IMR-90 (cell line): ENCODE measurements around the gene GALNT17. TPM values are rescaled to one million over a fixed set of nuclear protein-coding genes. Genes with fewer than 3 reads are reported as not detected.

Source experiments
- ATAC-seq: fragments of 200-7000 bp; cut with Tn5 transposase; 2 replicates; pipeline ENCODE4 v1.9.1; 2020; ENCODE audit warnings: low read depth, mild to moderate bottlenecking, moderate library complexity
- BruUV-seq: library from RNA; stranded (reverse); fragments of 400-500 nt; replicated peaks from 2 replicates; lab custom pipeline; 2021; lab: Mats Ljungman, UMichigan
- CTCF ChIA-PET: fragments of 300-600 bp; formaldehyde crosslinking; extraction: SDS; loops from one replicate; lab custom pipeline; 2021; ENCODE audit warnings: antibody characterized with exemption; lab: Yijun Ruan, JAX
- POLR2A ChIA-PET: fragments of 300-600 bp; sonication (Branson Sonifier 250); formaldehyde crosslinking; loops from one replicate; lab custom pipeline; 2022; ENCODE audit warnings: antibody characterized with exemption; ENCODE audit not compliant: unreplicated experiment; lab: Charles Lee
- DNase-seq: peaks from one replicate; pipeline ENCODE4 v3.0.0; 2013
- H2AFZ ChIP-seq: replicated peaks from 2 replicates; pipeline ENCODE3; 2013; ENCODE audit warnings: low read length, mild to moderate bottlenecking; ENCODE audit not compliant: poor library complexity
- H2AK5ac ChIP-seq: 2 replicates; pipeline ENCODE4 v1.6.1; 2013; ENCODE audit warnings: low read depth, low read length, inconsistent platforms
- H2AK9ac ChIP-seq: replicated peaks from 2 replicates; pipeline ENCODE3; 2013; ENCODE audit warnings: mild to moderate bottlenecking, low read depth, low read length, moderate library complexity; ENCODE audit not compliant: poor library complexity
- H2BK120ac ChIP-seq: 2 replicates; pipeline ENCODE4 v1.6.1; 2013; ENCODE audit warnings: low read depth, low read length, inconsistent platforms
- H2BK15ac ChIP-seq: 3 replicates; pipeline ENCODE4 v1.6.1; 2013; ENCODE audit warnings: low read depth, low read length, inconsistent platforms
- H2BK20ac ChIP-seq: 2 replicates; pipeline ENCODE4 v1.6.1; 2013; ENCODE audit warnings: low read depth, mild to moderate bottlenecking, inconsistent platforms, low read length, moderate library complexity
- H2BK5ac ChIP-seq: 2 replicates; pipeline ENCODE4 v1.6.1; 2013; ENCODE audit warnings: mild to moderate bottlenecking, low read depth, low read length, inconsistent platforms; ENCODE audit not compliant: poor library complexity, severe bottlenecking
- H3K14ac ChIP-seq: replicated peaks from 2 replicates; pipeline ENCODE4 v1.6.1; 2013; ENCODE audit warnings: low read depth, low read length, inconsistent platforms
- H3K18ac ChIP-seq: 2 replicates; pipeline ENCODE4 v1.6.1; 2013; ENCODE audit warnings: low read depth, low read length, control low read depth
- H3K23ac ChIP-seq: 2 replicates; pipeline ENCODE4 v1.6.1; 2013; ENCODE audit warnings: low read depth, low read length, inconsistent platforms
- H3K27ac ChIP-seq: 2 replicates; pipeline ENCODE4 v1.5.1; 2013; ENCODE audit warnings: mild to moderate bottlenecking, control low read depth, low read length; ENCODE audit not compliant: insufficient read depth
- H3K27me3 ChIP-seq: 2 replicates; pipeline ENCODE4 v1.6.1; 2013; ENCODE audit warnings: low read length; ENCODE audit not compliant: control insufficient read depth, insufficient read depth
- H3K36me3 ChIP-seq: 2 replicates; pipeline ENCODE4 v1.6.1; 2013; ENCODE audit warnings: low read length, mixed read lengths; ENCODE audit not compliant: control insufficient read depth, insufficient read depth
- H3K4ac ChIP-seq: 2 replicates; pipeline ENCODE4 v1.6.1; 2013; ENCODE audit warnings: low read depth, low read length, inconsistent platforms
- H3K4me1 ChIP-seq: 2 replicates; pipeline ENCODE4 v1.6.1; 2013; ENCODE audit warnings: low read length, mixed read lengths; ENCODE audit not compliant: control insufficient read depth, insufficient read depth
- H3K4me2 ChIP-seq: 2 replicates; pipeline ENCODE4 v1.6.1; 2013; ENCODE audit warnings: low read depth, mild to moderate bottlenecking, control low read depth, low read length, moderate library complexity
- H3K4me3 ChIP-seq: 2 replicates; pipeline ENCODE4 v1.5.1; 2013; ENCODE audit warnings: low read depth, mild to moderate bottlenecking, control low read depth, low read length, moderate library complexity; ENCODE audit not compliant: insufficient read depth
- H3K56ac ChIP-seq: 2 replicates; pipeline ENCODE4 v1.6.1; 2013; ENCODE audit warnings: low read length, inconsistent platforms; ENCODE audit not compliant: insufficient read depth; ENCODE audit errors: extremely low read depth
- H3K79me1 ChIP-seq, 2 experiments: 2 replicates each; pipeline ENCODE4 v1.6.1; 2013; ENCODE audit warnings: low read length in 2 of 2, inconsistent platforms in 1 of 2, low read depth in 1 of 2
- H3K9ac ChIP-seq: 2 replicates; pipeline ENCODE4 v1.6.1; 2013; ENCODE audit warnings: low read depth, low read length, control low read depth
- H3K9me1 ChIP-seq: 2 replicates; pipeline ENCODE4 v1.6.1; 2013; ENCODE audit warnings: low read length, inconsistent platforms; ENCODE audit not compliant: insufficient read depth
- H3K9me3 ChIP-seq: 2 replicates; pipeline ENCODE4 v1.6.1; 2013; ENCODE audit warnings: low read length; ENCODE audit not compliant: control insufficient read depth, insufficient read depth
- H4K20me1 ChIP-seq: 2 replicates; pipeline ENCODE4 v1.6.1; 2013; ENCODE audit warnings: low read length, inconsistent platforms; ENCODE audit not compliant: insufficient read depth
- H4K5ac ChIP-seq: 2 replicates; pipeline ENCODE4 v1.6.1; 2013; ENCODE audit warnings: mild to moderate bottlenecking, low read depth, low read length, control low read depth
- H4K8ac ChIP-seq, 2 experiments: 2 replicates each; pipeline ENCODE4 v1.6.1; 2013; ENCODE audit warnings: low read depth in 2 of 2, low read length in 2 of 2, control low read depth in 1 of 2, inconsistent platforms in 1 of 2
- H4K91ac ChIP-seq: 2 replicates; pipeline ENCODE4 v1.6.1; 2013; ENCODE audit warnings: low read depth, low read length, inconsistent platforms; ENCODE audit not compliant: insufficient read depth
- BHLHE40 ChIP-seq: fragments of 150-350 bp; IDR thresholded peaks from 2 replicates; pipeline ENCODE4 v1.6.1; 2016; ENCODE audit warnings: mild to moderate bottlenecking, low read depth, low read length
- CEBPB ChIP-seq: IDR thresholded peaks from 2 replicates; pipeline ENCODE4 v1.6.1; 2012; ENCODE audit warnings: low read depth, low read length, improper control_type of control experiment
- CHD1 ChIP-seq: IDR thresholded peaks from 2 replicates; pipeline ENCODE4 v1.6.1; 2012; ENCODE audit warnings: low read depth, low read length, improper control_type of control experiment
- ELK1 ChIP-seq: fragments of 150-350 bp; IDR thresholded peaks from 2 replicates; pipeline ENCODE4 v1.6.1; 2016; ENCODE audit warnings: low read depth, mild to moderate bottlenecking, low read length, moderate library complexity, borderline replicate concordance
- FOS ChIP-seq: fragments of 150-350 bp; IDR thresholded peaks from 2 replicates; pipeline ENCODE4 v1.6.1; 2016; ENCODE audit warnings: low read depth, low read length
- MAFK ChIP-seq: IDR thresholded peaks from 2 replicates; pipeline ENCODE4 v1.6.1; 2012; ENCODE audit warnings: low read depth, low read length, improper control_type of control experiment
- MAZ ChIP-seq: IDR thresholded peaks from 2 replicates; pipeline ENCODE4 v1.6.1; 2012; ENCODE audit warnings: low read depth, mild to moderate bottlenecking, low read length, improper control_type of control experiment, moderate library complexity, borderline replicate concordance
- MXI1 ChIP-seq: IDR thresholded peaks from 2 replicates; pipeline ENCODE4 v1.6.1; 2012; ENCODE audit warnings: low read depth, mild to moderate bottlenecking, low read length, moderate library complexity, borderline replicate concordance
- NFE2L2 ChIP-seq: fragments of 150-350 bp; IDR thresholded peaks from 2 replicates; pipeline ENCODE4 v1.6.1; 2016; ENCODE audit warnings: low read depth, mild to moderate bottlenecking, low read length
- POLR2A ChIP-seq: IDR thresholded peaks from 2 replicates; pipeline ENCODE4 v1.6.1; 2012; ENCODE audit warnings: mild to moderate bottlenecking, low read depth, low read length
- RAD21 ChIP-seq: IDR thresholded peaks from 2 replicates; pipeline ENCODE4 v1.6.1; 2012; ENCODE audit warnings: low read length, improper control_type of control experiment
- RCOR1 ChIP-seq: IDR thresholded peaks from 2 replicates; pipeline ENCODE4 v1.6.1; 2012; ENCODE audit warnings: mild to moderate bottlenecking, low read length, improper control_type of control experiment; ENCODE audit not compliant: insufficient replicate concordance
- RFX5 ChIP-seq: IDR thresholded peaks from 2 replicates; pipeline ENCODE4 v1.8.0; 2012; ENCODE audit warnings: low read depth, mild to moderate bottlenecking, low read length, moderate library complexity
- SMC3 ChIP-seq: fragments of 150-350 bp; IDR thresholded peaks from 2 replicates; pipeline ENCODE4 v1.6.1; 2016; ENCODE audit warnings: low read depth, mild to moderate bottlenecking, antibody characterized with exemption, low read length, moderate library complexity
- USF2 ChIP-seq: fragments of 150-350 bp; IDR thresholded peaks from 2 replicates; pipeline ENCODE4 v1.6.1; 2017; ENCODE audit warnings: mild to moderate bottlenecking, antibody characterized with exemption, low read length, low read depth
- WGBS, 2 experiments: methylation state at CpG; one replicate each; pipeline versions ENCODE4 v1.1.5 to v1.1.7; 2013; ENCODE audit warnings: missing lambda C conversion rate in 2 of 2; ENCODE audit not compliant: insufficient read length in 1 of 2; ENCODE audit errors: extremely low coverage in 2 of 2; 5-methylcytosine and 5-hydroxymethylcytosine counted together
- dilution Hi-C: fragments of 300-500 bp; cut with HindIII; formaldehyde crosslinking; loops from one replicate; pipeline ENCODE4 v1.14.3; 2018; ENCODE audit warnings: low sequenced_read_pairs; ENCODE audit not compliant: unreplicated experiment
- in situ Hi-C: fragments of 300-500 bp; cut with MboI; formaldehyde crosslinking; loops from 3 replicates; pipeline ENCODE4 v1.14.3; 2019; ENCODE audit warnings: low sequenced_read_pairs, inconsistent platforms, mixed read lengths
- intact Hi-C: fragments of 100-400 bp; cut with micrococcal nuclease; formaldehyde crosslinking; loops from 2 replicates; pipeline ENCODE4 v1.10.0; 2022
- polyA plus RNA-seq, 3 experiments: library from polyadenylated mRNA; depleted of rRNA; stranded (reverse); fragments of >200 nt; gene quantifications; 2 replicates each; pipeline ENCODE4 v1.2.3, GENCODE V29; 2012; ENCODE audit warnings: low replicate concordance in 1 of 3
- total RNA-seq: library from RNA; depleted of rRNA; stranded (reverse); fragments of >200 nt; gene quantifications from 2 replicates; pipeline ENCODE4 v1.2.3, GENCODE V29; 2012
- TF ChIP-seq, protein P1 (sequence below): conservative IDR thresholded peaks from 2 replicates; pipeline ENCODE4 v1.5.1; 2012; ENCODE audit warnings: mild to moderate bottlenecking, low read depth, low read length, improper control_type of control experiment

GALNT17 gene
- total and polyA plus RNA-seq, 2 of the 4 experiments (the other 2 are of a cell fraction), result not detected

- ChIA-PET CTCF (no interaction called here), POLR2A (no interaction called here)
- Histone ChIP-seq H4K20me1 (no peaks in the 10 kb centered on the region), H3K56ac (no peak overlapping the region), H3K18ac (no peak overlapping the region), H3K23ac (no peak overlapping the region), H2AK5ac (no peak overlapping the region), H3K27me3 (no peaks in the 10 kb centered on the region), H2BK15ac (no peak overlapping the region), H3K79me1 (no peaks in the 10 kb centered on the region), H4K8ac (no peak overlapping the region), H3K4me3 (no peak overlapping the region), H2BK120ac (no peak overlapping the region), H3K4me1 (no peaks in the 10 kb centered on the region), H3K27ac (no peak overlapping the region), H3K9me3 (peaks cover 21% of the 10 kb centered on the region; the same call in 1 of the 2 replicates), H3K4me2 (no peak overlapping the region), H2BK5ac (no peak overlapping the region), H2BK20ac (no peak overlapping the region), H3K9me1 (no peaks in the 10 kb centered on the region), H3K9ac (no peak overlapping the region), H4K91ac (no peak overlapping the region), H3K36me3 (no peaks in the 10 kb centered on the region), H3K14ac (no peak overlapping the region), H3K4ac (no peak overlapping the region), H4K5ac (no peak overlapping the region), H2AFZ (no peak overlapping the region), H2AK9ac (no peak overlapping the region)
- dilution Hi-C loops, result no loop called here
- no peak for ATAC-seq
- in situ Hi-C loops, result no loop called here
- intact Hi-C loops, result no loop called here
- no peak for DNase-seq
- no CpG with 5 or more reads among the region's 3 CpGs for WGBS, 2 experiments
- TF ChIP-seq SMC3 (no peak), USF2 (no peak), BHLHE40 (no peak), MXI1 (no peak), POLR2A (no peak), MAZ (no peak), CHD1 (no peak), FOS (no peak), MAFK (no peak), NFE2L2 (no peak), RAD21 (no peak), ELK1 (no peak), CEBPB (no peak), RFX5 (no peak), RCOR1 (no peak)
- TF ChIP-seq, protein P1, sequence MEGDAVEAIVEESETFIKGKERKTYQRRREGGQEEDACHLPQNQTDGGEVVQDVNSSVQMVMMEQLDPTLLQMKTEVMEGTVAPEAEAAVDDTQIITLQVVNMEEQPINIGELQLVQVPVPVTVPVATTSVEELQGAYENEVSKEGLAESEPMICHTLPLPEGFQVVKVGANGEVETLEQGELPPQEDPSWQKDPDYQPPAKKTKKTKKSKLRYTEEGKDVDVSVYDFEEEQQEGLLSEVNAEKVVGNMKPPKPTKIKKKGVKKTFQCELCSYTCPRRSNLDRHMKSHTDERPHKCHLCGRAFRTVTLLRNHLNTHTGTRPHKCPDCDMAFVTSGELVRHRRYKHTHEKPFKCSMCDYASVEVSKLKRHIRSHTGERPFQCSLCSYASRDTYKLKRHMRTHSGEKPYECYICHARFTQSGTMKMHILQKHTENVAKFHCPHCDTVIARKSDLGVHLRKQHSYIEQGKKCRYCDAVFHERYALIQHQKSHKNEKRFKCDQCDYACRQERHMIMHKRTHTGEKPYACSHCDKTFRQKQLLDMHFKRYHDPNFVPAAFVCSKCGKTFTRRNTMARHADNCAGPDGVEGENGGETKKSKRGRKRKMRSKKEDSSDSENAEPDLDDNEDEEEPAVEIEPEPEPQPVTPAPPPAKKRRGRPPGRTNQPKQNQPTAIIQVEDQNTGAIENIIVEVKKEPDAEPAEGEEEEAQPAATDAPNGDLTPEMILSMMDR, result no peak
- no TSS peak for BruUV-seq
These were observed 584.7 kb downstream of the GALNT17 start for GRCh38 chr7:71716690-71717089.
